K562 (cell line): ENCODE data around the gene CLEC3B. TPM values are rescaled to one million over a fixed set of nuclear protein-coding genes. Genes with fewer than 3 reads are reported as not detected.
A peak's percentile ranks its signal among the peaks of the same experiment; 100 is the strongest.

Source experiments
- CBFB ChIP-seq: sonication (generic); formaldehyde crosslinking; IDR thresholded peaks from 2 replicates; pipeline ENCODE4 v1.4.0; 2020; ENCODE audit warnings: mild to moderate bottlenecking, missing genetic modification reagents
- ETV6 ChIP-seq, 3 experiments: fragments of 150-350 bp in 1 of 3; sonication (generic) in 1 of 3; formaldehyde crosslinking in 1 of 3; IDR thresholded peaks; 2 replicates each; pipeline versions ENCODE4 v1.6.1 to v1.8.0; 2014 to 2022; ENCODE audit warnings: borderline replicate concordance in 2 of 3, low read depth in 2 of 3, antibody characterized with exemption in 1 of 3, low read length in 1 of 3, mild to moderate bottlenecking in 1 of 3, missing genetic modification reagents in 1 of 3
- FOXM1 ChIP-seq, 2 experiments: fragments of 450-650 bp in 1 of 2; sonication (generic) in 1 of 2; formaldehyde crosslinking in 1 of 2; IDR thresholded peaks; 2 replicates each; pipeline versions ENCODE4 v1.6.1 to v1.9.0; 2017 to 2022; ENCODE audit warnings: low read depth in 2 of 2, mild to moderate bottlenecking in 2 of 2, missing genetic modification reagents in 1 of 2, moderate library complexity in 1 of 2
- HMGN3 ChIP-seq: IDR thresholded peaks from 2 replicates; pipeline ENCODE4 v1.6.1; 2011; ENCODE audit warnings: borderline replicate concordance, low read depth, mild to moderate bottlenecking, mixed read lengths, low read length; ENCODE audit not compliant: insufficient read length; ENCODE audit errors: extremely low read depth
- MAX ChIP-seq: sonication (generic); formaldehyde crosslinking; IDR thresholded peaks from 2 replicates; pipeline ENCODE4 v1.9.0; 2022; ENCODE audit warnings: mild to moderate bottlenecking, missing genetic modification reagents
- PRMT5 ChIP-seq: sonication (generic); formaldehyde crosslinking; IDR thresholded peaks from 2 replicates; pipeline ENCODE4 v1.5.0; 2020; ENCODE audit warnings: missing genetic modification reagents
- RBFOX2 ChIP-seq: fragments of 200-400 bp; formaldehyde crosslinking; IDR thresholded peaks from 2 replicates; pipeline ENCODE4 v1.6.1; 2017; ENCODE audit warnings: low read depth, mild to moderate bottlenecking, low read length, moderate library complexity
- TAF9B ChIP-seq: fragments of 450-650 bp; IDR thresholded peaks from 2 replicates; pipeline ENCODE4 v1.6.1; 2018; ENCODE audit warnings: mild to moderate bottlenecking; ENCODE audit not compliant: partially characterized antibody
- XRCC5 ChIP-seq: fragments of 200-400 bp; formaldehyde crosslinking; IDR thresholded peaks from 2 replicates; pipeline ENCODE4 v1.6.1; 2017; ENCODE audit warnings: low read depth, mild to moderate bottlenecking, low read length
- ZNF507 ChIP-seq: conservative IDR thresholded peaks from 2 replicates; pipeline ENCODE4 v1.6.1; 2017; ENCODE audit warnings: missing genetic modification characterization, missing compliant biosample characterization
- ZNF717 ChIP-seq: fragments of 250-450 bp; sonication (Bioruptor Pico); IDR thresholded peaks from 2 replicates; pipeline ENCODE4 v1.5.0; 2021
- polyA plus RNA-seq, 8 experiments: library from polyadenylated mRNA; depleted of rRNA in 4 of 8; stranded (reverse) in 5 of 8; unstranded in 3 of 8; fragments of >200 nt; fragmentation: Nextera tagmentation in 2 of 8; fragmentation: Illumina TruSeq in 1 of 8; extraction: Ambion mirVana in 2 of 8; extraction: Trizol in 1 of 8; gene quantifications; 2 replicates each; pipeline versions ENCODE4 v1.2.1 to v1.2.3, GENCODE V29; 2011 to 2014; ENCODE audit warnings: inconsistent platforms in 1 of 8, missing spikeins in 1 of 8
- total RNA-seq, 7 experiments: library from RNA; depleted of rRNA in 6 of 7; stranded (reverse); fragments of >200 nt in 6 of 7; fragmentation: Illumina TruSeq in 2 of 7; extraction: Trizol in 2 of 7; gene quantifications; 2 replicates each; pipeline versions ENCODE4 v1.2.1 to v1.2.3, GENCODE V29; 2011 to 2021; ENCODE audit warnings: low replicate concordance in 1 of 7
- TF ChIP-seq, protein P1 (sequence below), 2 experiments: fragments of 450-650 bp; IDR thresholded peaks; 2 replicates each; pipeline ENCODE4 v1.6.1; 2018; ENCODE audit warnings: mild to moderate bottlenecking in 2 of 2, low read depth in 1 of 2; ENCODE audit not compliant: partially characterized antibody in 2 of 2
- TF ChIP-seq, protein P2 (sequence below): fragments of 450-650 bp; IDR thresholded peaks from 2 replicates; pipeline ENCODE4 v1.6.1; 2016; ENCODE audit warnings: antibody characterized with exemption
- TF ChIP-seq, protein P3 (sequence below): fragments of 250-450 bp; sonication (Bioruptor Pico); IDR thresholded peaks from 2 replicates; pipeline ENCODE4 v1.5.1; 2021; ENCODE audit warnings: mild to moderate bottlenecking
- TF ChIP-seq, protein P4 (sequence below), 2 experiments: fragments of 200-800 bp in 1 of 2; sonication (Bioruptor generic) in 1 of 2; sonication (generic) in 1 of 2; formaldehyde crosslinking in 1 of 2; IDR thresholded peaks in 1 of 2; conservative IDR thresholded peaks in 1 of 2; 2 replicates each; pipeline versions ENCODE4 v1.5.0 to v1.6.1; 2016 to 2020; ENCODE audit warnings: missing compliant biosample characterization in 1 of 2, missing genetic modification characterization in 1 of 2, missing genetic modification reagents in 1 of 2

CLEC3B gene
- total and polyA plus RNA-seq, 9 of the 15 experiments (the other 6 are each of a cell fraction or from before 2014, with no cell fraction given) = not detected

GRCh38 chr3:45065373-45065720, 39.2 kb downstream of the CLEC3B start (continued):
- TF ChIP-seq, protein P1, sequence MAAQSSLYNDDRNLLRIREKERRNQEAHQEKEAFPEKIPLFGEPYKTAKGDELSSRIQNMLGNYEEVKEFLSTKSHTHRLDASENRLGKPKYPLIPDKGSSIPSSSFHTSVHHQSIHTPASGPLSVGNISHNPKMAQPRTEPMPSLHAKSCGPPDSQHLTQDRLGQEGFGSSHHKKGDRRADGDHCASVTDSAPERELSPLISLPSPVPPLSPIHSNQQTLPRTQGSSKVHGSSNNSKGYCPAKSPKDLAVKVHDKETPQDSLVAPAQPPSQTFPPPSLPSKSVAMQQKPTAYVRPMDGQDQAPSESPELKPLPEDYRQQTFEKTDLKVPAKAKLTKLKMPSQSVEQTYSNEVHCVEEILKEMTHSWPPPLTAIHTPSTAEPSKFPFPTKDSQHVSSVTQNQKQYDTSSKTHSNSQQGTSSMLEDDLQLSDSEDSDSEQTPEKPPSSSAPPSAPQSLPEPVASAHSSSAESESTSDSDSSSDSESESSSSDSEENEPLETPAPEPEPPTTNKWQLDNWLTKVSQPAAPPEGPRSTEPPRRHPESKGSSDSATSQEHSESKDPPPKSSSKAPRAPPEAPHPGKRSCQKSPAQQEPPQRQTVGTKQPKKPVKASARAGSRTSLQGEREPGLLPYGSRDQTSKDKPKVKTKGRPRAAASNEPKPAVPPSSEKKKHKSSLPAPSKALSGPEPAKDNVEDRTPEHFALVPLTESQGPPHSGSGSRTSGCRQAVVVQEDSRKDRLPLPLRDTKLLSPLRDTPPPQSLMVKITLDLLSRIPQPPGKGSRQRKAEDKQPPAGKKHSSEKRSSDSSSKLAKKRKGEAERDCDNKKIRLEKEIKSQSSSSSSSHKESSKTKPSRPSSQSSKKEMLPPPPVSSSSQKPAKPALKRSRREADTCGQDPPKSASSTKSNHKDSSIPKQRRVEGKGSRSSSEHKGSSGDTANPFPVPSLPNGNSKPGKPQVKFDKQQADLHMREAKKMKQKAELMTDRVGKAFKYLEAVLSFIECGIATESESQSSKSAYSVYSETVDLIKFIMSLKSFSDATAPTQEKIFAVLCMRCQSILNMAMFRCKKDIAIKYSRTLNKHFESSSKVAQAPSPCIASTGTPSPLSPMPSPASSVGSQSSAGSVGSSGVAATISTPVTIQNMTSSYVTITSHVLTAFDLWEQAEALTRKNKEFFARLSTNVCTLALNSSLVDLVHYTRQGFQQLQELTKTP (IDR thresholded peaks at IDR 0.05; ENCODE audit: low read depth in 1 of 2, partially characterized antibody in 2 of 2) = peak in 1 of 2 experiments; percentile 5
- TF ChIP-seq XRCC5 (0 out of 2 replicates have a peak, but pooled peaks have one; percentile 2), ETV6 (IDR thresholded peaks at IDR 0.05; ENCODE audit: borderline replicate concordance in 1 of 2, low read depth in 2 of 2, low read length in 1 of 2) (no peak), ETV6 (CRISPR knock-in tag; IDR thresholded peaks at IDR 0.05; ENCODE audit: borderline replicate concordance) (peak; percentile 64; the same call in 1 of the 2 replicates), ZNF507 (tag) (peak; percentile 62), TAF9B (no peak), FOXM1 (IDR thresholded peaks at IDR 0.05; ENCODE audit: low read depth) (no peak), FOXM1 (CRISPR knock-in tag; IDR thresholded peaks at IDR 0.05; ENCODE audit: low read depth) (peak; percentile 82), RBFOX2 (no peak), PRMT5 (CRISPR knock-in tag) (no peak), CBFB (CRISPR knock-in tag) (0 out of 2 replicates have a peak, but pooled peaks have one; percentile 12), MAX (0 out of 2 replicates have a peak, but pooled peaks have one; percentile 12), ZNF717 (CRISPR knock-in tag) (0 out of 2 replicates have a peak, but pooled peaks have one; percentile 9), HMGN3 (no peak)
- TF ChIP-seq, protein P2, sequence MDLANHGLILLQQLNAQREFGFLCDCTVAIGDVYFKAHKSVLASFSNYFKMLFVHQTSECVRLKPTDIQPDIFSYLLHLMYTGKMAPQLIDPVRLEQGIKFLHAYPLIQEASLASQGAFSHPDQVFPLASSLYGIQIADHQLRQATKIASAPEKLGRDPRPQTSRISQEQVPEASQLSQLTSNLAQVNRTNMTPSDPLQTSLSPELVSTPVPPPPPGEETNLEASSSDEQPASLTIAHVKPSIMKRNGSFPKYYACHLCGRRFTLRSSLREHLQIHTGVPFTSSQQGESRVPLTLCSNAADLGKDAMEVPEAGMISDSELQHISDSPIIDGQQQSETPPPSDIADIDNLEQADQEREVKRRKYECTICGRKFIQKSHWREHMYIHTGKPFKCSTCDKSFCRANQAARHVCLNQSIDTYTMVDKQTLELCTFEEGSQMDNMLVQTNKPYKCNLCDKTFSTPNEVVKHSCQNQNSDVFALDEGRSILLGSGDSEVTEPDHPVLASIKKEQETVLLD = no peak; the same call in none of the 2 replicates
- TF ChIP-seq, protein P3, sequence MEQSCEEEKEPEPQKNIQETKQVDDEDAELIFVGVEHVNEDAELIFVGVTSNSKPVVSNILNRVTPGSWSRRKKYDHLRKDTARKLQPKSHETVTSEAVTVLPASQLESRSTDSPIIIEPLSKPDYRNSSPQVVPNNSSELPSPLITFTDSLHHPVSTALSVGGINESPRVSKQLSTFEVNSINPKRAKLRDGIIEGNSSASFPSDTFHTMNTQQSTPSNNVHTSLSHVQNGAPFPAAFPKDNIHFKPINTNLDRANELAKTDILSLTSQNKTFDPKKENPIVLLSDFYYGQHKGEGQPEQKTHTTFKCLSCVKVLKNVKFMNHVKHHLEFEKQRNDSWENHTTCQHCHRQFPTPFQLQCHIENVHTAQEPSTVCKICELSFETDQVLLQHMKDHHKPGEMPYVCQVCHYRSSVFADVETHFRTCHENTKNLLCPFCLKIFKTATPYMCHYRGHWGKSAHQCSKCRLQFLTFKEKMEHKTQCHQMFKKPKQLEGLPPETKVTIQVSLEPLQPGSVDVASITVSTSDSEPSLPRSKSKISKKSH (CRISPR knock-in tag) = no peak
- TF ChIP-seq, protein P4, sequence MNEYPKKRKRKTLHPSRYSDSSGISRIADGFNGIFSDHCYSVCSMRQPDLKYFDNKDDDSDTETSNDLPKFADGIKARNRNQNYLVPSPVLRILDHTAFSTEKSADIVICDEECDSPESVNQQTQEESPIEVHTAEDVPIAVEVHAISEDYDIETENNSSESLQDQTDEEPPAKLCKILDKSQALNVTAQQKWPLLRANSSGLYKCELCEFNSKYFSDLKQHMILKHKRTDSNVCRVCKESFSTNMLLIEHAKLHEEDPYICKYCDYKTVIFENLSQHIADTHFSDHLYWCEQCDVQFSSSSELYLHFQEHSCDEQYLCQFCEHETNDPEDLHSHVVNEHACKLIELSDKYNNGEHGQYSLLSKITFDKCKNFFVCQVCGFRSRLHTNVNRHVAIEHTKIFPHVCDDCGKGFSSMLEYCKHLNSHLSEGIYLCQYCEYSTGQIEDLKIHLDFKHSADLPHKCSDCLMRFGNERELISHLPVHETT (CRISPR knock-in tag; conservative IDR thresholded peaks at IDR 0.05 in 1 of 2, IDR thresholded peaks at IDR 0.05 in 1 of 2) = peak in 1 of 2 experiments; percentile 86; a peak in 2 of 4 replicates
